Cardiac fibroblast (primary cell): Measurements from ENCODE around the gene SRRM1.
"Not testable (repeated sequence)": the region's sequence is repeated elsewhere in the genome, so short reads cannot be mapped to it uniquely, and the experiment has no call there.

Source experiments
- DNase-seq, 2 donors: peaks; one replicate each; pipeline versions ENCODE4 v3.0.0 to v3.0.0-alpha.2; 2010; ENCODE audit warnings: low read depth in 2 of 2
- H3K4me3 ChIP-seq, 2 donors: replicated peaks in 1 of 2; 1 replicate in 1 of 2; 2 replicates in 1 of 2; pipeline ENCODE4 v1.5.1; 2011; ENCODE audit warnings: low read depth in 2 of 2, low read length in 2 of 2, mild to moderate bottlenecking in 2 of 2, moderate library complexity in 1 of 2
- CTCF ChIP-seq: IDR thresholded peaks from one replicate; pipeline ENCODE4 v1.5.1; 2011; ENCODE audit warnings: low read depth, mild to moderate bottlenecking, low read length, inconsistent platforms

The SRRM1 gene

GRCh38 chr1:24699628-24700027 lies 56.5 kb downstream of the SRRM1 start:
- DNase-seq: peak in 1 of 2 donors; percentile 37
- no peak for TF ChIP-seq CTCF

GRCh38 chr1:24702511-24703293 lies 59.6 kb downstream of the SRRM1 start:
- peak; percentile 54 to 61 for DNase-seq
- no peak for TF ChIP-seq CTCF
- no peak overlapping the region for H3K4me3 ChIP-seq

More at GRCh38 chr1:24699628-24700027, 56.5 kb downstream of the SRRM1 start:
- H3K4me3 ChIP-seq: no peak overlapping the region

GRCh38 chr1:24704411-24705259 lies 61.5 kb downstream of the SRRM1 start:
- H3K4me3 ChIP-seq: peak overlapping the region in 1 of 2 donors; percentile 14
- TF ChIP-seq CTCF: no peak
- peak; percentile 72 to 97 for DNase-seq

- no peak for TF ChIP-seq CTCF
- H3K4me3 ChIP-seq: peak overlapping the region in 1 of 2 donors; percentile 14
- peak; percentile 97 for DNase-seq
Measured at GRCh38 chr1:24705260-24706073, 62.4 kb downstream of the SRRM1 start.

- DNase-seq: not testable (repeated sequence)
- peak overlapping the region in 1 of 2 donors; percentile 7 for H3K4me3 ChIP-seq
Measured at GRCh38 chr1:24706074-24706389, 62.9 kb downstream of the SRRM1 start.

DNA sequence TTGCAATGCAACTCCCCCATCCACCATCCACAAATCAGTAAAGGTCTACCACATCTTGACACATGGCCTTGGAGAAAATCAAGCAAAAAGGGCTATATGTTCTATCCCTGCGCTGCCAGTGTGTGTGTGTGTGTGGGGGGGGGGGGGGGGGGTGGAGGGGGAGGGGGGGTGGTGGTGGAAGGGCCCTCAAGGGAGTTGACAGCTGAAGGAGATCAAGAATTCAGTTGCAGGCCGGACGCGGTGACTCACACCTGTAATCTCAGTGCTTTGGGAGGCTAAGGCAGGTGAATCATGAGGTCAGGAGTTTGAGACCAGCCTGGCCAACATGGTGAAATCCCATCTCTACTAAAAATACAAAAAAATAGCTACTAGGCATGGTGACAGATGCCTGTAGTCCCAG lies 64.6 kb downstream of the SRRM1 start:
- TF ChIP-seq CTCF: no peak
- peak; percentile 78 to 93 for DNase-seq
- H3K4me3 ChIP-seq: no peak overlapping the region
